Measurements from ENCODE around the gene USP31. TPM values are rescaled to one million over a fixed set of nuclear protein-coding genes. Genes with fewer than 3 reads are reported as not detected.

The USP31 gene
- 16.7 TPM for total RNA-seq

GRCh38 chr16:23149267-23149992, at the start of gene USP31:
TSS of gene USP31 (minus strand) at chr16:23149452. CDS start at chr16:23149270, 182 bp downstream.
- no peak for FAIRE-seq
- peak; percentile 87 to 88 for DNase-seq (ENCODE audit: low spot score in 2 of 2)

DNA sequence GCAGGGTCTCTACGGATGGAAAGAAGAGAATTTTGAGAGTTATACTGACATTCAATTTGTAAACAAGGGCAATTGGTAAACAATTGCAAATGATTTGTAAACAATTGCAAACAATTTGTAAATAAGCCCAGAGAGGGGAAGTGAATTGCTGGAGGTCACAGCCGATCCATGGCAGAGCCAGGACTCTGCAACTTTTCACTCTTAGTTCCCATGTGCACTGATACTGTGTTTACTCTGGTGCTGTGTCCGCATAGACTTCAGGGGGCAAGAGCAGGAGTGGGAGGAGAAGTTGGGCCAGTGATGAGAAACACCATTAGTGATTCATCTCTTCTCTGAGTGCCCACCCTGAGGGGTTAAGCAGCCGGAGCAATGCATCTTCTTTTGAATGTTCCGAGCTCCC, 47.3 kb upstream of the USP31 start:
- DNase-seq (ENCODE audit: low spot score in 2 of 2) = no peak
- no peak for FAIRE-seq

GRCh38 chr16:23195366-23195978, 46.2 kb upstream of the USP31 start:
- FAIRE-seq = no peak
- DNase-seq (ENCODE audit: low spot score in 2 of 2) = no peak

- no peak for FAIRE-seq
Measured at GRCh38 chr16:23194497-23195221, 45.4 kb upstream of the USP31 start.

DNA sequence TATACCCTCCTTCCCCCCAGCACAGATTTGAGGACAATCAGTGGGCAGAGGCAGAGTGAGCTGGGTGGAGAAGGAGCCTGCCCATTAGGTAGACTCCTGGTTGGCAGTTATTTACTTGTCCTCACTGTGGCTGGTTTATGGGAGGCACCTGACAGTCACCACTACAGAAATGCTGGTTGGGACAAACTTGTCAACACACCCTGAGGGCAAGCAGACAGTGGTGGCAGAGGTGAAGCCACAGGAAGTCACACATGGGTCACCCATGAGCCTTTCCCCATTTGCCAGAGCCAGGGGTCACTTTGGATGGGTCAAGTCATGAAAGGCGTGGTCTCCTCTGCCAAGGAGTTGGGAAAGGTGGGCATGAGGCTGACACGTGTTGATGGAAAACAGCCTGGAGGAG, 39.7 kb upstream of the USP31 start:
- FAIRE-seq (no peak), DNase-seq (ENCODE audit: low spot score in 2 of 2) (no peak)

More at GRCh38 chr16:23194497-23195221, 45.4 kb upstream of the USP31 start:
- DNase-seq (ENCODE audit: low spot score in 2 of 2) = no peak

DNA sequence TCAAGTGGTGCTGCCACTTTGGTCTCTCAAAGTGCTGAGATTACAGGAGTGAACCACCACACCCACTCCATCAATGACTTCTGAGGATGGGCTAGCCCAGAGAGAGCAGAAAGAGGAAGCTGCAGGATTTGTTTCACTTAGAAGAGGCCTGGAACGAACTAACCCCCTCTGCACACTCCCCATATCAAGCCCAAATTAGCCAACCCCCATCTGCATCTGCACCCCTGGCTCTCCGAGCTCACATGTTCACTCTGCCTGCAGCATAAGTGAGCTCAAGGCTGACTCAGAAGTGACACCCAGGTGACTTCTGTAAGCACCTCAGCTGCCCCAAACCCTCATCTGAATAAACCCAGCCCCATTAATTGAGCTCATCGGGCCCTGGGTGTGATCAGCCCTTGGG, 38.1 kb upstream of the USP31 start:
- FAIRE-seq (no peak), DNase-seq (ENCODE audit: low spot score in 2 of 2) (no peak)

DNA sequence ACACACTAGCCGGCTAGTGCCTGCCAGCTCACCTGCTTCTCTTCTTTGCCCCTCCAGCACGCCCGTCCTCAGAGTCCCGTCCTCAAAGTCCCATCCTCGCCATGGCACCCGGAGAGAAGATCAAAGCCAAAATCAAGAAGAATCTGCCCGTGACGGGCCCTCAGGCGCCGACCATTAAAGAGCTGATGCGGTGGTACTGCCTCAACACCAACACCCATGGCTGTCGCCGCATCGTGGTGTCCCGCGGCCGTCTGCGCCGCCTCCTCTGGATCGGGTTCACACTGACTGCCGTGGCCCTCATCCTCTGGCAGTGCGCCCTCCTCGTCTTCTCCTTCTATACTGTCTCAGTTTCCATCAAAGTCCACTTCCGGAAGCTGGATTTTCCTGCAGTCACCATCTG, 36.9 kb upstream of the USP31 start:
- DNase-seq (ENCODE audit: low spot score in 2 of 2) (no peak), FAIRE-seq (no peak)

DNA sequence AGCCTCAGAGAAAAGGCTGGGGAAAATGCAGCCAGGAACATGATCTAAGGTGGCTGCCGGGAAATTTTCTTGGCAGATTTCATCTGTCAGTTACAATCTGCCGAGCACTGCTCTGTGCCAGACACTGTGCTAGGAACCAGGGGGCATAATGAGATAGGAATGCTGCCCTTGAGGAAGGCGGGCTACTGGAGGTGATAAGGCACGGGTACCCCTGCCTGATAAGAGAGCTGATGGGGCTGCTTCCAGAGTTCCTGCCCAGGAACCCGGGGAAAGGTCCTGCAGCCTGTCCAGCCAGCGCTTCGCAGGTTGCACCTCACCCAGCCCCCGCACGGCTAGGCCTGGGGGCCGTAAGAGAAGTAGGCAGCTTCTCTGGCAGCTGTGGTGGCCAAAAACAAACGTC, 36.4 kb upstream of the USP31 start:
- no peak for FAIRE-seq
- DNase-seq (ENCODE audit: low spot score in 2 of 2) = no peak

GRCh38 chr16:23183543-23183862, 34.3 kb upstream of the USP31 start:
- FAIRE-seq = no peak
- DNase-seq (ENCODE audit: low spot score in 2 of 2) = no peak

DNA sequence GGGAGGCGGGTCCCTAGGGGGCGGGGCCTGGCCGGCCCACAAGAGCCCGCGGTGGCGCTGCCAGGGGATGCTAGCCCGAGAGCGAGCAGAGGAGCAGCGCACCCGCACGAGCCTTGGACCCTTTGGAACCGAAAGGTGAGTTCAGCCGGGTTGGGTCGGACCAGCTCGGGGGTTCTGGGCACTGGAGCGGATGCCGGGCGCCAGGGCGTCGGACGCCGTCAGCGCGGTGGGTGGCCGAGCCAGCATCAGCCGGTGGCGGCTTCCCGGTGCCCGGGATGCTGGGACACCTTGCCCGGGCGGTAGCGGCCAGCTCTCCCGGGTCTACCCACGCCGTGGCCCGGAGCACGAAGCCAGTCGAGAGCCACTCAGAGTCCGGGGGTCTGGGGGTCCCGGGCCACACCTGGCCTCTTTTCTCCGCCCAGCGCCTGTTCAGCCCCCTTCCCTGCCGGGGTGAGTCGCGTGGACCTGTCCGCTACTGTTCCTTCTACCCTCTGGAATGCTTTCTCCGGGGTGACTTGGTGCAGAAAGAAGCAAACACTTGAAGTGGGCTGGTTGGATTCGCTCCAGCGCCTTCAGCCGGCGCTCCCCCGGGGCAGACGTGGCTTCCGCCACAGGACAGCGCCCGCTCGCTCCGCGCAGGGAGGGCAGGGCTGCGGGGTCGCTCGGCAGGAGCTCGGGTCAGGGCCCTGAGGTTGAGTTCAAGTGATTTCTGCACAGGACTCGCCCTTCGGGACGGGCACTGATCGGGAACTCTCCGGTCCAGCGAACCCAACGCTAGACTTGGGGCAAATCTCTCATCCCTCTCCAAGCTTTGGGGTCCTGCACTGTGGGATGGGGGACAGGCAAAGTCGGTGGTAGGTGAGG, 33.7 kb upstream of the USP31 start, which contains the start of gene SCNN1G:
TSS of gene SCNN1G (plus strand) at position 67 of the 864 bp plus-strand sequence. CDS start 3,527 bp downstream, outside the sequence.
- no peak for FAIRE-seq
- DNase-seq (ENCODE audit: low spot score in 2 of 2) = peak; percentile 25 to 29

GRCh38 chr16:23182206-23182678, 33.0 kb upstream of the USP31 start:
- peak; percentile 80 to 91 for DNase-seq (ENCODE audit: low spot score in 2 of 2)
- FAIRE-seq = no peak

- DNase-seq (ENCODE audit: low spot score in 2 of 2) = no peak
- no peak for FAIRE-seq
Measured at GRCh38 chr16:23181506-23181905, 32.3 kb upstream of the USP31 start.

DNA sequence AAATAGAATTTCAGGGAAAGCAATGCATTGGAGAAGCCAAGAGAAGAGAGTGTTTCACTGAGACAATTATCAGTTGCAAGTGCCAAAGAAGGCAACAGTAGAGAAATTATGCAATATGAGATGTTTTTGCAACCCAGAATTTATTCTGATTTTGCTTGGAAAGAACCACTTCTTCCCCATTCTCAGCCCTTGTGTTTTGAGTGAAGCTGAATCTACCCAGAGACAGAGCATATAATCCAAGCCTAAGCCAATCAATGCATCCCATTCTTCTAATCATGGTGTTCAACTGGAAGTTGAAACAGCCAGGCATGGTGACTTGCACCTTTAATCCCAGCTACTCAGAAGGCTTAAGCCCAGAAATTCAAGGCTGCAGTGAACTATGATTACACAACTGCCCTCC, 26.4 kb upstream of the USP31 start:
- no peak for FAIRE-seq
- no peak for DNase-seq (ENCODE audit: low spot score in 2 of 2)

- FAIRE-seq = no peak
- DNase-seq (ENCODE audit: low spot score in 2 of 2) = no peak
Measured at GRCh38 chr16:23174622-23175021, 25.4 kb upstream of the USP31 start.

GRCh38 chr16:23172994-23173393, 23.7 kb upstream of the USP31 start:
- FAIRE-seq = no peak
- no peak for DNase-seq (ENCODE audit: low spot score in 2 of 2)

GRCh38 chr16:23172583-23172982, 23.3 kb upstream of the USP31 start:
- DNase-seq (ENCODE audit: low spot score in 2 of 2) (no peak), FAIRE-seq (no peak)

DNA sequence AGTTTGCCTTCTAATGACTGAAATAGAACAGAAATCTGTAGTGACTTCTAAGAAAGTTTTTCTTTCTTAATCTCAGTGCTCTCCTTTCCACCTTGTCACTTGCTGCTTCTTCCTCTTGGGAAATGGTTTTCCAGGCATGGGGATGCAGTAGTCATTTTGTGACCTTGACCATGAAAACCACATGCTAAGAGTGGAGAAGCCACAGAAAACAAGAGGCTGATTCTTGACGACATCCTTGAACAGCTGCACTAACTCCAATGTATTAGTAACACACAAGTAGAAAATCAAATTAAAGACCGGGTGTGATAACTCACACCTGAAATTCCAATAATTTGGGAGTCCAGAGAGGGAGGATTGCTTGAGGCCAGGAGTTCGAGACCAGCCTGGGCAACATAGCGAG, 15.5 kb upstream of the USP31 start:
- FAIRE-seq (no peak), DNase-seq (ENCODE audit: low spot score in 2 of 2) (no peak)

GRCh38 chr16:23163921-23164320, 14.7 kb upstream of the USP31 start:
- DNase-seq (ENCODE audit: low spot score in 2 of 2) = no peak
- no peak for FAIRE-seq

DNA sequence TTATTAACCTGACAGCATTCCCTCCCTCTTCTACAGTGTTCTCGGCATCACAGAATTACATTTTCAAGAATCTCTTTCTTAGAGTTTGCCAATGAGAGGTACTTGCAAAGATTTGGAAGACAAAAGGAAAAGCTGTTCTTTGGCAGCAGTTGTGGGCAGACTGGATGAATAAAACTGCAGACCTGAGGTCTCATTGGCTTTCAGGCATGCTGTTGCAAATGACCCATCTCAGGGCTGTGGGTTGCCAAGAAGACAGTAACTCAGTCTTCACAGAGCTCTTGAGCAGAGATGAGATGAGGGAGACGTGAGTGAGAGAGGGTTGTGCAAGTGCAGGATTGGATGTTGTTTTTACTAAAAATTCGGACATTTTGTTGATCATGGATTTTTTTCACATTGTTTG, 11.3 kb upstream of the USP31 start:
- FAIRE-seq (no peak), DNase-seq (ENCODE audit: low spot score in 2 of 2) (no peak)

- DNase-seq (ENCODE audit: low spot score in 2 of 2) = no peak
- FAIRE-seq = no peak
Measured at GRCh38 chr16:23160082-23160481, 10.8 kb upstream of the USP31 start.

GRCh38 chr16:23158114-23158513, 8.9 kb upstream of the USP31 start:
- DNase-seq (ENCODE audit: low spot score in 2 of 2) = no peak
- FAIRE-seq = no peak
